H1 (cell line): ENCODE results near the gene TRAF5. TPM values are rescaled to one million over a fixed set of nuclear protein-coding genes. Genes with fewer than 3 reads are reported as not detected.

Experiments used
- CTCF ChIA-PET: fragments of 300-600 bp; sonication (Branson Sonifier 250); formaldehyde crosslinking; loops from one replicate; lab custom pipeline; 2021; ENCODE audit not compliant: partially characterized antibody; lab: Charles Lee
- POLR2A ChIA-PET: fragments of 300-600 bp; sonication (Branson Sonifier 250); formaldehyde crosslinking; loops from one replicate; lab custom pipeline; 2021; ENCODE audit warnings: inconsistent platforms; ENCODE audit not compliant: partially characterized antibody; lab: Charles Lee
- DNase-seq, 2 experiments: peaks; one replicate each; pipeline versions ENCODE4 v3.0.0 to v3.0.0-alpha.2; 2010 to 2022; ENCODE audit warnings: low spot score in 2 of 2, low read depth in 1 of 2, mixed read lengths in 1 of 2
- FAIRE-seq: peaks from 2 replicates; lab custom pipeline; 2011; peaks lifted over from hg19 to GRCh38; lab: Jason Lieb, UNC
- H2AFZ ChIP-seq: 2 replicates; pipeline ENCODE4 v1.8.1; 2012; ENCODE audit warnings: low read length, inconsistent platforms
- H2AK5ac ChIP-seq: 2 replicates; pipeline ENCODE4 v1.6.1; 2013; ENCODE audit warnings: low read depth, low read length
- H2BK120ac ChIP-seq: replicated peaks from 2 replicates; pipeline ENCODE3; 2013; ENCODE audit warnings: low read depth, low read length, inconsistent platforms
- H2BK12ac ChIP-seq: 2 replicates; pipeline ENCODE4 v1.6.1; 2013; ENCODE audit warnings: low read depth, low read length
- H2BK15ac ChIP-seq: 2 replicates; pipeline ENCODE4 v1.6.1; 2013; ENCODE audit warnings: low read length
- H2BK20ac ChIP-seq: 2 replicates; pipeline ENCODE4 v1.6.1; 2013; ENCODE audit warnings: low read length
- H2BK5ac ChIP-seq: 2 replicates; pipeline ENCODE4 v1.6.1; 2013; ENCODE audit warnings: low read depth, low read length
- H3K14ac ChIP-seq: 2 replicates; pipeline ENCODE4 v1.6.1; 2013; ENCODE audit warnings: inconsistent platforms; ENCODE audit not compliant: insufficient read length
- H3K18ac ChIP-seq: 2 replicates; pipeline ENCODE4 v1.6.1; 2013; ENCODE audit warnings: low read length; ENCODE audit errors: extremely low read depth
- H3K23ac ChIP-seq: 2 replicates; pipeline ENCODE4 v1.6.1; 2013; ENCODE audit warnings: inconsistent platforms; ENCODE audit not compliant: insufficient read length
- H3K23me2 ChIP-seq: 2 replicates; pipeline ENCODE4 v1.6.1; 2013; ENCODE audit warnings: low read depth, low read length
- H3K27ac ChIP-seq: 2 replicates; pipeline ENCODE4 v1.6.1; 2011; ENCODE audit warnings: low read depth, low read length, inconsistent platforms
- H3K27me3 ChIP-seq, 4 experiments: replicated peaks in 1 of 4; 1 replicate in 1 of 4; 2 replicates in 3 of 4; pipeline versions ENCODE4 v1.6.1 to v1.8.1; 2011 to 2013; ENCODE audit warnings: low read length in 3 of 4, mild to moderate bottlenecking in 3 of 4, inconsistent platforms in 2 of 4, mixed read lengths in 2 of 4, moderate library complexity in 1 of 4; ENCODE audit not compliant: control insufficient read depth in 3 of 4, insufficient read depth in 3 of 4; ENCODE audit errors: extremely low read depth in 1 of 4
- H3K36me3 ChIP-seq, 4 experiments: 2 replicates each; pipeline versions ENCODE4 v1.6.1 to v1.8.1; 2011 to 2013; ENCODE audit warnings: mild to moderate bottlenecking in 4 of 4, low read length in 3 of 4, moderate library complexity in 2 of 4, control low read depth in 1 of 4, inconsistent platforms in 1 of 4; ENCODE audit not compliant: insufficient read depth in 4 of 4, control insufficient read depth in 2 of 4
- H3K4ac ChIP-seq: replicated peaks from 2 replicates; pipeline ENCODE3; 2013; ENCODE audit warnings: low read length, low read depth, mixed read lengths, inconsistent platforms; ENCODE audit not compliant: insufficient read length
- H3K4me1 ChIP-seq, 4 experiments: replicated peaks in 1 of 4; 1 replicate in 1 of 4; 2 replicates in 3 of 4; pipeline versions ENCODE4 v1.6.1 to v1.8.1; 2011 to 2013; ENCODE audit warnings: low read length in 3 of 4, inconsistent platforms in 2 of 4, mixed read lengths in 1 of 4; ENCODE audit not compliant: insufficient read depth in 4 of 4, control insufficient read depth in 3 of 4
- H3K4me2 ChIP-seq, 2 experiments: 2 replicates each; pipeline versions ENCODE4 v1.6.1 to v1.8.1; 2011 to 2013; ENCODE audit warnings: low read depth in 2 of 2, low read length in 2 of 2, control low read depth in 1 of 2, inconsistent platforms in 1 of 2, mild to moderate bottlenecking in 1 of 2; ENCODE audit not compliant: insufficient read depth in 1 of 2
- H3K4me3 ChIP-seq, 4 experiments: fragments of 200-600, 300-600 bp in 1 of 4; sonication (generic), shearing (Covaris generic), sonication (Bioruptor Twin) in 1 of 4; 2 replicates each; pipeline versions ENCODE4 v1.5.1 to v1.8.1; 2011 to 2016; ENCODE audit warnings: low read length in 4 of 4, low read depth in 3 of 4, control low read depth in 2 of 4, inconsistent platforms in 2 of 4, mild to moderate bottlenecking in 2 of 4, mixed read lengths in 1 of 4, moderate library complexity in 1 of 4; ENCODE audit not compliant: insufficient read depth in 2 of 4; ENCODE audit errors: extremely low read depth in 1 of 4
- H3K56ac ChIP-seq: replicated peaks from 2 replicates; pipeline ENCODE3; 2013; ENCODE audit warnings: low read depth, mild to moderate bottlenecking, mixed read lengths, low read length, inconsistent platforms; ENCODE audit not compliant: insufficient read length
- H3K79me1 ChIP-seq: 2 replicates; pipeline ENCODE4 v1.6.1; 2013; ENCODE audit warnings: low read depth, low read length, control low read depth
- H3K79me2 ChIP-seq, 2 experiments: 2 replicates each; pipeline versions ENCODE4 v1.6.1 to v1.8.1; 2012 to 2013; ENCODE audit warnings: low read length in 2 of 2, mild to moderate bottlenecking in 2 of 2, inconsistent platforms in 1 of 2; ENCODE audit not compliant: insufficient read depth in 2 of 2, control insufficient read depth in 1 of 2
- H3K9ac ChIP-seq, 4 experiments: replicated peaks in 1 of 4; 1 replicate in 1 of 4; 2 replicates in 3 of 4; pipeline versions ENCODE4 v1.6.1 to v1.8.1; 2011 to 2013; ENCODE audit warnings: low read depth in 3 of 4, low read length in 3 of 4, control low read depth in 2 of 4, mild to moderate bottlenecking in 2 of 4, moderate library complexity in 2 of 4, inconsistent platforms in 1 of 4; ENCODE audit errors: extremely low read depth in 1 of 4
- H3K9me3 ChIP-seq, 2 experiments: 2 replicates each; pipeline versions ENCODE4 v1.6.1 to v1.8.1; 2012 to 2013; ENCODE audit warnings: mild to moderate bottlenecking in 2 of 2, moderate library complexity in 2 of 2, control low read depth in 1 of 2, inconsistent platforms in 1 of 2, low read depth in 1 of 2, low read length in 1 of 2, mixed read lengths in 1 of 2; ENCODE audit not compliant: insufficient read depth in 2 of 2
- H4K20me1 ChIP-seq, 2 experiments: replicated peaks in 1 of 2; 2 replicates each; pipeline versions ENCODE3 to v1.8.1; 2011 to 2013; ENCODE audit warnings: inconsistent platforms in 2 of 2, low read length in 2 of 2, mild to moderate bottlenecking in 1 of 2; ENCODE audit not compliant: insufficient read depth in 2 of 2, control insufficient read depth in 1 of 2
- H4K5ac ChIP-seq: 2 replicates; pipeline ENCODE4 v1.6.1; 2013; ENCODE audit warnings: low read length, low read depth, mixed read lengths, inconsistent platforms; ENCODE audit not compliant: insufficient read length
- H4K8ac ChIP-seq: 2 replicates; pipeline ENCODE4 v1.8.0; 2013; ENCODE audit warnings: mild to moderate bottlenecking, moderate library complexity, low read length, inconsistent platforms; ENCODE audit not compliant: insufficient read depth; ENCODE audit errors: extremely low read depth
- H4K91ac ChIP-seq: replicated peaks from 2 replicates; pipeline ENCODE3; 2013; ENCODE audit warnings: low read length, mixed read lengths, inconsistent platforms; ENCODE audit not compliant: insufficient read length
- RXRA ChIP-seq: IDR thresholded peaks from 2 replicates; pipeline ENCODE4 v1.6.1; 2011; ENCODE audit warnings: low read depth, mild to moderate bottlenecking, low read length, moderate library complexity; ENCODE audit not compliant: insufficient read depth
- WGBS, 2 experiments: shearing (Covaris generic) in 1 of 2; methylation state at CpG; one replicate each; pipeline versions ENCODE4 v1.1.6 to v1.1.7; 2013 to 2015; ENCODE audit warnings: low lambda C conversion rate in 2 of 2, mixed read lengths in 2 of 2, inconsistent platforms in 1 of 2, low coverage in 1 of 2, missing lambda C conversion rate in 1 of 2; ENCODE audit not compliant: insufficient replicate concordance in 2 of 2, insufficient coverage in 1 of 2, insufficient read length in 1 of 2; ENCODE audit errors: extremely low coverage in 1 of 2, missing lambda C conversion rate in 1 of 2; 5-methylcytosine and 5-hydroxymethylcytosine counted together
- polyA plus RNA-seq, 7 experiments: library from polyadenylated mRNA; depleted of rRNA in 3 of 7; stranded (reverse) in 5 of 7; unstranded in 2 of 7; fragments of >200 nt in 5 of 7; fragments of 200-250 nt in 2 of 7; gene quantifications; 1 replicate in 5 of 7; 2 replicates in 1 of 7; 4 replicates in 1 of 7; pipeline versions ENCODE4 v1.2.1 to v1.2.3, GENCODE V29; 2011 to 2013; ENCODE audit warnings: missing spikeins in 2 of 7, mixed read lengths in 2 of 7
- total RNA-seq: library from RNA; stranded (reverse); fragmentation: NEBNext Ultra II Directional; extraction: Animal tissue kit (Norgen Biotek cat#: 25700); gene quantifications from 2 replicates; pipeline ENCODE4 v1.2.1, GENCODE V29; 2021

TRAF5 gene
- total and polyA plus RNA-seq, 2 of the 8 experiments (the other 6 are each of a cell fraction or from before 2014, with no cell fraction given) = 13.0 to 17.1 TPM

GRCh38 chr1:211335522-211336157, 9.0 kb downstream of the TRAF5 start:
- H3K4me2 ChIP-seq = no peak overlapping the region
- H3K4me1 ChIP-seq = peaks cover 4 to 10% (median 7%) of the 10 kb centered on the region in 4 experiments
- no peak overlapping the region for H3K18ac ChIP-seq
- H3K4me3 ChIP-seq = no peak overlapping the region
- H4K91ac ChIP-seq = no peak overlapping the region
- no peak overlapping the region for H2BK5ac ChIP-seq
- 0 out of 2 replicates have a peak overlapping the region, but pooled peaks have one; percentile 27 for H2BK12ac ChIP-seq
- no peak overlapping the region for H2AFZ ChIP-seq
- no peak overlapping the region for H2BK15ac ChIP-seq
- no peak overlapping the region for H2BK120ac ChIP-seq
- no peak overlapping the region for H3K56ac ChIP-seq
- no peak for TF ChIP-seq RXRA
- H3K27ac ChIP-seq = no peak overlapping the region
- no peaks in the 10 kb centered on the region for H3K23me2 ChIP-seq
- no peak overlapping the region for H3K23ac ChIP-seq
- peaks cover 6% of the 10 kb centered on the region; the same call in 1 of the 2 replicates for H3K79me1 ChIP-seq
- H4K8ac ChIP-seq = no peak overlapping the region
- 77% methylated on average over 3 of the region's 3 CpGs; no CpG with 5 or more reads in 1 of the 2 experiments for WGBS, 2 experiments
- ChIA-PET POLR2A (interaction anchor here (0.6 to 0.9 kb wide), 3 partner anchors 10 to 341 kb away, joined by 3 read pairs; no protein-coding TSS in a partner anchor), CTCF (interaction anchor here (0.9 to 3.0 kb wide), 5 partner anchors 12 to 320 kb away, joined by 3 to 15 read pairs (median 6); no protein-coding TSS in a partner anchor)
- no peak overlapping the region for H3K9ac ChIP-seq
- H4K5ac ChIP-seq = no peak overlapping the region
- no peak overlapping the region for H3K14ac ChIP-seq
- no peak for DNase-seq
- H3K9me3 ChIP-seq = no peaks in the 10 kb centered on the region
- no peaks in the 10 kb centered on the region for H3K36me3 ChIP-seq
- H2BK20ac ChIP-seq = no peak overlapping the region
- H3K27me3 ChIP-seq = no peaks in the 10 kb centered on the region
- peaks cover 0 to 66% of the 10 kb centered on the region in 2 experiments; a peak in 2 of 4 replicates for H3K79me2 ChIP-seq
- H4K20me1 ChIP-seq = peaks cover 0 to 8% of the 10 kb centered on the region in 2 experiments
- FAIRE-seq = no peak
- H2AK5ac ChIP-seq = no peak overlapping the region
- H3K4ac ChIP-seq = no peak overlapping the region
